NCI-H2029 treated with DMSO at 0.1 percent for 48 hours (cell line): ENCODE measurements around the gene MAGEC1.
"Not testable (repeated sequence)": the region's sequence is repeated elsewhere in the genome, so short reads cannot be mapped to it uniquely, and the experiment has no call there.

Experiments
- DNase-seq: peaks from one replicate; lab custom pipeline; 2025; lab: John Stamatoyannopoulos, UW

MAGEC1 gene

GRCh38 chrX:141903400-141904155 lies at the start of gene MAGEC1:
Gene MAGEC1 (plus strand): TSS chrX:141903894. CDS start chrX:141905073, 1,179 bp downstream.
- no peak for DNase-seq

DNA sequence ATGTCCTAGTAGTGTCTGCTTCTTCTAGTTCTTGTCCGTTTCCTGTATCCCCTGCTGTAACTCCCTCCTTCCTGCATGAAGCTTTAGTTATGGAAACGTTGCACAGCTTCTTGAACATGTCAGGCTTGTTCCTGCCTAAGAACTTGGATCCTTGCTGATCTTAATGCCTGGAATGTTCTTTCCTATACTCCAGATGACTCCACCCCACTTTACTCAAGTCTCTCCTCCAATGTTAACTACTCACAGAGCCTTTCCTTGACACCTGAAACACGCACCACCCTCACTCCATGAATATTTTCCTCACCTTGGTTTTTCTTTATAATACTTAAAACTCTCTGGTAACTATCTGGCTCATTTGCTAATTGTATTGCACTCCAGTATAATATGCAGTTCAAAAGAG lies 46.2 kb upstream of the MAGEC1 start:
- DNase-seq, result no peak

GRCh38 chrX:141879616-141880015 lies 24.1 kb upstream of the MAGEC1 start:
- no peak for DNase-seq

DNA sequence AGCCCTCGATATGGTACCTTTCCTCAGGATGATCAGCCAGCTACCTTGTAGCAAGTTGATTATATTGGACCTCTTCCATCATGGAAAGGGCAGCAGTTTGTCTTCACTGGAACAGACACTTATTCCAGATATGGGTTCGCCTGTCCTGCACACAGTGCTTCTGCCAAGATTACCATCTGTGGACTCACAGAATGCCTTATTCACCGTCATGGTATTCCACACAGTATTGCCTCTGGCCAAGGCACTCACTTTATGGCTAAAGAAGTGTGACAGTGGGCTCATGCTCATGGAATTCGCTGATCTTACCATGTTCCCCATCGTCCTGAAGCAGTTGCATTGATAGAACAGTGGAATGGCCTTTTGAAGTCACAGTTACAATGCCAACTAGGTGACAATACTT lies 14.9 kb upstream of the MAGEC1 start:
- DNase-seq, result not testable (repeated sequence)

DNA sequence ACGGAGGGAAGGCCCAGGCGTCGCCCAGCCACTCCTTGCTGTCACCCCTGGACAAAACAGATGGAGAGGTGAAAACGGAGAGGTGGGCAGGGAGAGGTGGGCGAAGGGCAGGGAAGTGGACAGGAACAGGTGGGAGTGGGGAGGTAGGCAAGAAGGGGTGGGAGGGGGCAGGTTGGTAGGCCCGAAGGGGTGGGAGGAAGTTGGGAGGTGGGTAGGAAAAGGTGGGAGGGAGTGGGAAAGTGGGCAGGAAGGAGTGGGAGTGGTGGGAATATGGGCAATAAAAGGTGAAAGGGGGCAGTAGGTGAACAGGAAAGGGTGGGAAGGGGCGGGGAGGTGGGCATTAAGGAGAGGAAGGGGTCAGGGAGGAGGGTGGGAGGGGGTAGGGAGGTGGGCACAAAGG lies 9.0 kb upstream of the MAGEC1 start:
- DNase-seq, result no peak

DNA sequence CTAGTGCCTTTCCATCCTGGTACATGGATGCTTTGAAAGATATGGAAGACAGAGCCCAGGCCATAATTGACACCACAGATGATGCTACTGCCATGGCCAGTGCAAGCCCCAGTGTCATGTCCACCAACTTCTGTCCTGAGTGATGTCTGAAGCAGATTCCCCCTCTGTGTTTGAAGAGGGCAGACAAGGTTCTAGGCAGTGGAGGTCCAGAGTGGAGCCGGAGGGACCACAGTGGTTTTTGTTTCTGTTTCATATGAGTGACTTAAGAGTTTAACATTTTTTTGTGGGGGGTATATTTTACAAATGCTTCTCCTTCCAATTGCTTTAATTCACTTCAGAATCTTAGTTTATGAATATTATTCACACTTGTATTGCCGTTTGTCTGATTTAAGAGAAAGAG lies 6.0 kb upstream of the MAGEC1 start:
- DNase-seq, result no peak

DNA sequence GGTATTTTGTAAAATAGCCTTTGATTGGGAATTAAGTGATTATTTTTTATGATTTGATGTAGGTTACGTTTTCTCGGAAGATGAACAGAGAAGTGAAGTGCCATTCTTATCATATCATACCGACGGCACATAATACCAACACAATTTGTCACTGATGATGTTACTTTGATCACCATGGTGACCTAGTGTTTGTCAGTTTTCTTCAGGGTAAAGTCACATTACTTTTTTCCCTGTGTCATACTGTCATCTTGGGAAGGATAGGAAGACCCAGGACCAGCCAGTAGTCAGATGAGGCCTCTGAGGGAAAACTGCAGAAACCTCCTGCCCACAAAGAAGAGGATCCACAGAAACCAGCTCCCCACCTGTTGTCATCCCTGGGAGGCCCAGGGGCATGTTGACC lies 1.3 kb upstream of the MAGEC1 start:
- no peak for DNase-seq

DNA sequence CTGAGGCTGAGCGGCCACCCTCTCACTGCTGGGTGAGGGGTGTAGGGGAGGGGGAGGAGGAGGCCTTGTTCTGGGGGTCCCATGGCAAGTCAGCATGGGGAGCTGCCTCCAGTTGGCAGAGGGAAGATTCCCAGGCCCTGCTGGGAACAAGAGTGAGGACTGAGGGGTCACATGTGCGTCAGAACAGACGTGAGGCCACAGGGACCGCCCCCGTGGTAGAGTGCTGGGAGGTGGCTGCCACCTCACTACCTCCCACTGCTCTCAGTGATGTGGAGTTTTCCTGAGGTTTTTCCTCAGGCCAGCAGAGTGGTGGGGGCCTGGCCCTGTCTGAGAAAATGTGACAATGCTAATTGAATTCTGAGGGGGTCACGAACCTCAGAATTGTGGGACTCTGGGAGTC lies 568 bp downstream of the MAGEC1 start:
- DNase-seq, result no peak

DNA sequence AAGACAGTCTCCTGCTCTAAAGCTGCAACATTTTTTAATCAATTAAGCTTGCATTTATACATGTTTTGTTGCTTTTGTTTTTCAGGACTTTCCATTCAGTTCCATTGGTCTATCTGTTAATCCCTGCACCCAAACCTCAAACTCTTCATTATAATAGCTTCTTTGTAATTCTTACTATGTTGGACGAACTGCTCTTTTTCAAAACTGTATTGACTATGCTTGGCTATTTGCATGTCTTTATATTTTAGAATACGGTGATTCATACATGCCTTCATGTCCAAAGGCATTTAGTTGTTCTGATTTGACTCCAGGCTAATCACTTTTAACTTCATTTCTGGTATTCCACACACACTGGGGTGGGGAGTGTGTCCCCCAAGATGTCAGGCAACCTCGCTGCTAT lies 14.1 kb downstream of the MAGEC1 start:
- no peak for DNase-seq

DNA sequence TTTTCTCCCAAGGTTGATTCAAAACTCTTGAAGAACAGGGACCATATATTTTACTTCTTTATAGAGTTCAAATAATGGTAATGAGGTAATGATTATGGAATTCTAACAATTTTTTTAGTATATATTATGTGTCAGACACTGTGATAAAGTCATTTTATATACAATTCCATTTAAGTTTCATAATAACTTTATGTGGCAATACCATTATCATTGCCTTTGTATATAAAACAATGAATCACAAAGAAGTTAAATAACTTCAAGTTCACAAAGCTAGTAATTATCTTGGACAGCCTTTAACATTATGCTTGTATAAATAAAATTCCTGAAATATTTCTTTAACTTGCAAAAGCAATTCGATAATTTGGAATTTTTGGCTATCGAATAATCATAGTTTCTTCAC lies 20.6 kb downstream of the MAGEC1 start:
- no peak for DNase-seq

- DNase-seq, result no peak
These were observed 24.7 kb downstream of the MAGEC1 start for GRCh38 chrX:141928432-141928831.

- DNase-seq, result no peak
These were observed 30.5 kb downstream of the MAGEC1 start for GRCh38 chrX:141934059-141934641.

- DNase-seq, result no peak
These were observed 32.0 kb downstream of the MAGEC1 start for GRCh38 chrX:141935645-141936044.

- DNase-seq, result no peak
These were observed 32.4 kb downstream of the MAGEC1 start for GRCh38 chrX:141936080-141936479.

DNA sequence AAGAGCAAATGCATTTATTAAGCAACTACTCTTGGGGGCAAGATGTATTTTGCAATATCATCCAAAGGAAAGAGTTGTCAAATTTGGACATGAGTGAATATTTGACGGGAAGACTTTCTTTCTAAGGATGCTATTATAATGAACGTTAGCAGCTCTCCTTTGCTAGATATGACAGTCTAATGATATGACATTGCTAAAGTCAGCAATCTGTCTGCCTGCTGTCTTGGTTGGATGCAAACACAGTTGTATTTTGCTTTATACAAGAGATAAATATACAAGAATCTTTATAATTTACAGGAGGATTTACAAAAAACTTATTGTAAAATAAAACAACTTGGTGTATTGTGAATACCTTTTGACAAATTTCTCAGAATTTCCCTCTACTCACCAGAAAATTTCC lies 37.5 kb downstream of the MAGEC1 start:
- DNase-seq, result no peak

- no peak for DNase-seq
These were observed 41.7 kb downstream of the MAGEC1 start for GRCh38 chrX:141945426-141945825.

- no peak for DNase-seq
These were observed 43.7 kb downstream of the MAGEC1 start for GRCh38 chrX:141947350-141947749.

GRCh38 chrX:141952603-141953002 lies 48.9 kb downstream of the MAGEC1 start:
- no peak for DNase-seq

DNA sequence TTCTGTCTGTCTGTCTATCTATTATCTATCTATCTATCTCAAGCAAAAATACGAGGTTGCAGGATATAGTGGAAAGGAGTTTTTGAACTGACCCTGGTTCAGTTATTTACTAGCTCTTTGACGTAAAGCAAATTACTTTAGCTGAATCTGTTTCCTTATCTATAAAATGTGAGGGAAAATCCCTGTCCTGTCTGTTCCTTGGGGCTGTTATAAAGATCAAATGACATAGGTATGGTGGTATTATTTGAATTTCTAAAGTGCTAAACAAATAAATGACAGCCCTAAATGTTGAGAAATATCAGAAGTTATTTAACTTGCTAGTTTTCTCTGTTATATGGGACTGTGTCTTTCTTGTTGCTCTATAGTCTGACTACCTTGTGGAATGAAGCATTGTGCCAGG lies 55.0 kb downstream of the MAGEC1 start:
- no peak for DNase-seq
